Uterus (tissue), 2 donors: ENCODE data around the gene SAV1.

Experiments used
- CTCF ChIP-seq, 4 experiments: fragments of 200-600 bp in 2 of 4; fragments of 450-650 bp in 2 of 4; sonication (generic) in 2 of 4; IDR thresholded peaks; one replicate each; pipeline ENCODE4 v1.5.1; 2016 to 2019; ENCODE audit warnings: antibody characterized with exemption in 4 of 4, mild to moderate bottlenecking in 2 of 4, moderate library complexity in 1 of 4
- POLR2A ChIP-seq, 2 donors: fragments of 450-650 bp; IDR thresholded peaks; one replicate each; pipeline ENCODE4 v1.6.1; 2016; ENCODE audit warnings: antibody characterized with exemption in 2 of 2, mild to moderate bottlenecking in 1 of 2, moderate library complexity in 1 of 2

GRCh38 chr14:50615552-50615951 is 52.6 kb downstream of the SAV1 start:
- no peak for TF ChIP-seq CTCF (IDR thresholded peaks at IDR 0.05)
- TF ChIP-seq POLR2A (IDR thresholded peaks at IDR 0.05) = no peak
